Spleen (tissue), 11 donors: ENCODE results near the gene WAPL. TPM values are rescaled to one million over a fixed set of nuclear protein-coding genes. Genes with fewer than 3 reads are reported as not detected.

Experiments
- DNase-seq: peaks from one replicate; pipeline ENCODE4 v3.0.0-alpha.2; 2020
- H3K27ac ChIP-seq, 8 donors: fragments of 200-600 bp; sonication (generic) in 7 of 8; 1 replicate in 4 of 8; 2 replicates in 4 of 8; pipeline versions ENCODE4 v1.5.0 to v1.8.0; 2016 to 2021; ENCODE audit warnings: inconsistent platforms in 4 of 8, mild to moderate bottlenecking in 4 of 8, moderate library complexity in 1 of 8
- H3K27me3 ChIP-seq, 7 donors: fragments of 200-600 bp; sonication (generic) in 6 of 7; replicated peaks in 1 of 7; 1 replicate in 4 of 7; 2 replicates in 3 of 7; pipeline versions ENCODE4 v1.5.0 to v1.8.0; 2016 to 2021; ENCODE audit warnings: inconsistent platforms in 3 of 7, mild to moderate bottlenecking in 1 of 7
- H3K36me3 ChIP-seq, 6 donors: fragments of 200-600 bp; sonication (generic) in 5 of 6; 1 replicate in 4 of 6; 2 replicates in 2 of 6; pipeline versions ENCODE4 v1.5.0 to v1.8.0; 2016 to 2021; ENCODE audit warnings: inconsistent platforms in 2 of 6
- H3K4me1 ChIP-seq, 6 donors: fragments of 200-600 bp; sonication (generic) in 5 of 6; 1 replicate in 3 of 6; 2 replicates in 3 of 6; pipeline versions ENCODE4 v1.5.0 to v1.8.0; 2016 to 2021; ENCODE audit warnings: inconsistent platforms in 3 of 6
- H3K4me3 ChIP-seq, 8 donors: fragments of 200-600 bp; sonication (generic) in 7 of 8; 1 replicate in 4 of 8; 2 replicates in 4 of 8; pipeline versions ENCODE4 v1.5.0 to v1.8.0; 2016 to 2021; ENCODE audit warnings: inconsistent platforms in 4 of 8, mild to moderate bottlenecking in 4 of 8, moderate library complexity in 2 of 8
- H3K9me3 ChIP-seq, 8 donors: fragments of 200-600 bp; sonication (generic) in 7 of 8; 1 replicate in 4 of 8; 2 replicates in 4 of 8; pipeline versions ENCODE4 v1.5.0 to v1.8.0; 2016 to 2021; ENCODE audit warnings: inconsistent platforms in 4 of 8
- CTCF ChIP-seq, 11 experiments: fragments of 200-600 bp in 7 of 11; fragments of 450-650 bp in 4 of 11; sonication (generic) in 4 of 11; IDR thresholded peaks in 8 of 11; conservative IDR thresholded peaks in 3 of 11; 1 replicate in 7 of 11; 2 replicates in 4 of 11; pipeline versions ENCODE4 v1.4.0 to v1.8.0; 2016 to 2021; ENCODE audit warnings: antibody characterized with exemption in 11 of 11, inconsistent platforms in 4 of 11, mild to moderate bottlenecking in 1 of 11
- POLR2A ChIP-seq, 3 donors: fragments of 450-650 bp; IDR thresholded peaks; one replicate each; pipeline ENCODE4 v1.5.1; 2017; ENCODE audit warnings: antibody characterized with exemption in 3 of 3, mild to moderate bottlenecking in 1 of 3
- POLR2AphosphoS5 ChIP-seq, 3 donors: sonication (generic); formaldehyde crosslinking; IDR thresholded peaks; one replicate each; pipeline ENCODE4 v1.5.1; 2017; ENCODE audit warnings: antibody characterized with exemption in 3 of 3
- WGBS, 5 donors: extraction: QIAGEN DNeasy Blood & Tissue Kit in 3 of 5; methylation state at CpG; one replicate each; pipeline versions ENCODE4 v1.1.5 to v1.1.7; 2013 to 2018; 5-methylcytosine and 5-hydroxymethylcytosine counted together
- intact Hi-C: fragments of 100-400 bp; cut with DNase I; formaldehyde crosslinking; loops from one replicate; pipeline ENCODE4 v1.15.0; 2023; ENCODE audit warnings: low total_unique reads
- polyA plus RNA-seq, 3 donors: library from polyadenylated mRNA; stranded (reverse); fragments of 200-250 nt; gene quantifications; one replicate each; pipeline ENCODE4 v1.2.1, GENCODE V29; 2013
- total RNA-seq, 7 donors: library from RNA; depleted of rRNA in 3 of 7; stranded (reverse); fragments of >200 nt in 3 of 7; fragmentation: NEBNext Ultra II Directional in 4 of 7; extraction: Animal tissue kit (Norgen Biotek cat#: 25700) in 4 of 7; gene quantifications; one replicate each; pipeline versions ENCODE4 v1.1.0 to v1.2.1, GENCODE V29; 2016 to 2021
- donor health status: healthy with polysubstance abuse.
- donor health status: DM: no; HTN: no; CAD: no; lungs with moderate emphysema.
- donor health status: DM: no; HTN: no; CAD: no.
- donor health status: Bipolar disorder and iron deficiency.
- donor health status: healthy.
- donor health status: DM: no; HTN: no; CAD: no.
- donor health status: DM: yes; HTN: yes; CAD: no.

WAPL gene
- total and polyA plus RNA-seq, 10 donors = 13.6 to 59.1 (median 43.0) TPM

GRCh38 chr10:86400705-86401587, 120.6 kb downstream of the WAPL start:
- Histone ChIP-seq H3K27me3 (peaks cover 0 to 50% (median 17%) of the 10 kb centered on the region in 7 donors), H3K4me1 (peaks cover 17 to 37% (median 29%) of the 10 kb centered on the region in 6 donors), H3K27ac (peak overlapping the region; percentile 26 to 84 (median 64)), H3K4me3 (peak overlapping the region; percentile 40 to 93 (median 65)), H3K36me3 (no peaks in the 10 kb centered on the region), H3K9me3 (no peaks in the 10 kb centered on the region)
- peak in 2 of 3 donors; percentile 25 to 30 for TF ChIP-seq POLR2AphosphoS5 (IDR thresholded peaks at IDR 0.05)
- no peak for TF ChIP-seq POLR2A (IDR thresholded peaks at IDR 0.05)
- peak in 1 of 11 experiments; percentile 8 for TF ChIP-seq CTCF (IDR thresholded peaks at IDR 0.05 in 8 of 11, conservative IDR thresholded peaks at IDR 0.05 in 3 of 11)
- DNase-seq = peak; percentile 89
- WGBS, 5 donors = 1 to 2% (median 1%) methylated on average over 23 to 76 of the region's 76 CpGs
- intact Hi-C loops = no loop called here

DNA sequence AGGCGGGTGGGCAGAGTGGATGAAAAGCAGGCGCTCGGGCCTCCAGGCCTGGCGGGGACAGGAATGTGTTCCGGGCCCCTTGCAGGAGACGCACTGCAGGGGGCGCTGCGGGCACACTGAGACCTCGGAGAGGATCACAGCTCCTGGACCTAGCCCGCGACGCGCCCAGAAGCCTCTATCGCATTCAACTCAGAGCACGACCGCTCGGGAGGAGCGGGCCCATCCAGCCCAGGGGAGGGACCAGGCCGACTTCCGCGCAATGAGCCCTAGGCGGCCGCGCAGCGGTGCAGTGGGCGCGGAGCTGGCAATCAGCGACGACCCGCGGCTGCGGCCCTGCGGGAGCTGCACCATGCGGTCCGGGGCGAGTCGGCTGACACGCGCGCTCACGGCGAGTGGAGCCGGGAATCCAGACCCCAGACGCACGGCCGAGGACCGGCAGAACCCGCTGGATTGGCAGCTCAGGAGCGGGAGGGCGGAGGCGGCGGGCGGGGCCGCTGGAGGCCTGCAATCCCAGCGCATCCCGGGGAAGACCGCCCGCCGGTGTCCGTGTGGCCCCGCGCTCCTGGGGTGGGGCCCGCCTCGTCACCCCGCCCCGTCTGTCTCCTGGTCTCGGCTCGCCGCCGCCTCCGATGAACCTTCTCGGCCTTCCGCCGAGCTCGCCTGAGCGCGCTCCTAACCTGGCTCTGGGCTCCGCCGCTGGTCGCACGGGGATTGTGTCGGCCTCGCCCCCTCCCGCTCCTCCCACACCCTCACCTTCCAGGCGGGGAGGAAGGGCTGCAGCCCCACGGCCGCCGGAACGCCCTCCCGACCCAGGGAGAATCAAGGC, 121.5 kb downstream of the WAPL start:
- WGBS, 5 donors = 0 to 1% (median 1%) methylated on average over 35 to 90 of the region's 90 CpGs
- intact Hi-C loops = no loop called here

GRCh38 chr10:86399514-86399878, 122.1 kb downstream of the WAPL start:
- TF ChIP-seq POLR2AphosphoS5 (IDR thresholded peaks at IDR 0.05) = no peak
- TF ChIP-seq POLR2A (IDR thresholded peaks at IDR 0.05) = no peak
- no peak for TF ChIP-seq CTCF (IDR thresholded peaks at IDR 0.05 in 8 of 11, conservative IDR thresholded peaks at IDR 0.05 in 3 of 11)
- Histone ChIP-seq H3K27ac (peak overlapping the region in 6 of 8 donors; percentile 26 to 84 (median 75)), H3K4me1 (peaks cover 17 to 37% (median 29%) of the 10 kb centered on the region in 6 donors), H3K36me3 (no peaks in the 10 kb centered on the region), H3K27me3 (peaks cover 0 to 62% (median 17%) of the 10 kb centered on the region in 7 donors), H3K9me3 (no peaks in the 10 kb centered on the region), H3K4me3 (peak overlapping the region in 5 of 8 donors; percentile 54 to 93 (median 68))
- no peak for DNase-seq
- intact Hi-C loops = no loop called here
- 39 to 44% (median 39%) methylated on average over 9 of the region's 9 CpGs for WGBS, 5 donors

More for the DNA sequence above, 121.5 kb downstream of the WAPL start:
- H3K27ac ChIP-seq = peak overlapping the region; percentile 26 to 84 (median 64)
- peak overlapping the region; percentile 40 to 93 (median 65) for H3K4me3 ChIP-seq
- no peaks in the 10 kb centered on the region for H3K36me3 ChIP-seq
- DNase-seq = peak; percentile 98
- peaks cover 0 to 58% (median 17%) of the 10 kb centered on the region in 7 donors for H3K27me3 ChIP-seq
- no peaks in the 10 kb centered on the region for H3K9me3 ChIP-seq
- peak; percentile 47 to 81 (median 75) for TF ChIP-seq POLR2AphosphoS5 (IDR thresholded peaks at IDR 0.05)
- TF ChIP-seq CTCF (IDR thresholded peaks at IDR 0.05 in 8 of 11, conservative IDR thresholded peaks at IDR 0.05 in 3 of 11) = peak; percentile 82 to 96 (median 94)
- no peak for TF ChIP-seq POLR2A (IDR thresholded peaks at IDR 0.05)
- peaks cover 17 to 37% (median 29%) of the 10 kb centered on the region in 6 donors for H3K4me1 ChIP-seq
